RWPE2 (cell line): ENCODE data around the gene PARVG.

ENCODE experiments used
- ATAC-seq: fragments of 200-7000 bp; cut with Tn5 transposase; 3 replicates; pipeline ENCODE4 v1.9.1; 2021; ENCODE audit warnings: low read depth
- DNase-seq: peaks from one replicate; pipeline ENCODE4 v3.0.0-alpha.2; 2020; ENCODE audit warnings: low spot score
- H3K27ac ChIP-seq: fragments of 450-650 bp; 2 replicates; pipeline ENCODE4 v1.5.1; 2017; ENCODE audit warnings: mild to moderate bottlenecking; ENCODE audit not compliant: poor library complexity, severe bottlenecking
- H3K27me3 ChIP-seq: fragments of 250-450 bp; sonication (Bioruptor Pico); 2 replicates; pipeline ENCODE4 v1.5.1; 2021; ENCODE audit warnings: mild to moderate bottlenecking, moderate library complexity; ENCODE audit not compliant: insufficient read depth, poor library complexity, severe bottlenecking
- H3K36me3 ChIP-seq: fragments of 250-450 bp; sonication (Bioruptor Pico); 2 replicates; pipeline ENCODE4 v1.5.1; 2020; ENCODE audit warnings: low read depth, mild to moderate bottlenecking, moderate library complexity
- H3K4me1 ChIP-seq: fragments of 250-450 bp; sonication (Bioruptor Pico); 2 replicates; pipeline ENCODE4 v1.5.1; 2021; ENCODE audit warnings: mild to moderate bottlenecking, moderate library complexity; ENCODE audit not compliant: insufficient read depth, poor library complexity, severe bottlenecking
- H3K4me3 ChIP-seq: fragments of 250-450 bp; sonication (Bioruptor Pico); 2 replicates; pipeline ENCODE4 v1.5.1; 2021; ENCODE audit warnings: mild to moderate bottlenecking, moderate library complexity; ENCODE audit not compliant: severe bottlenecking
- H3K9me3 ChIP-seq: fragments of 250-450 bp; sonication (Bioruptor Pico); 2 replicates; pipeline ENCODE4 v1.5.1; 2021; ENCODE audit warnings: mild to moderate bottlenecking, moderate library complexity; ENCODE audit not compliant: severe bottlenecking
- TF ChIP-seq, protein P1 (sequence below): fragments of 450-650 bp; IDR thresholded peaks from one replicate; pipeline ENCODE4 v1.5.1; 2017; ENCODE audit warnings: mild to moderate bottlenecking, moderate library complexity; ENCODE audit not compliant: poor library complexity, severe bottlenecking

PARVG gene

DNA sequence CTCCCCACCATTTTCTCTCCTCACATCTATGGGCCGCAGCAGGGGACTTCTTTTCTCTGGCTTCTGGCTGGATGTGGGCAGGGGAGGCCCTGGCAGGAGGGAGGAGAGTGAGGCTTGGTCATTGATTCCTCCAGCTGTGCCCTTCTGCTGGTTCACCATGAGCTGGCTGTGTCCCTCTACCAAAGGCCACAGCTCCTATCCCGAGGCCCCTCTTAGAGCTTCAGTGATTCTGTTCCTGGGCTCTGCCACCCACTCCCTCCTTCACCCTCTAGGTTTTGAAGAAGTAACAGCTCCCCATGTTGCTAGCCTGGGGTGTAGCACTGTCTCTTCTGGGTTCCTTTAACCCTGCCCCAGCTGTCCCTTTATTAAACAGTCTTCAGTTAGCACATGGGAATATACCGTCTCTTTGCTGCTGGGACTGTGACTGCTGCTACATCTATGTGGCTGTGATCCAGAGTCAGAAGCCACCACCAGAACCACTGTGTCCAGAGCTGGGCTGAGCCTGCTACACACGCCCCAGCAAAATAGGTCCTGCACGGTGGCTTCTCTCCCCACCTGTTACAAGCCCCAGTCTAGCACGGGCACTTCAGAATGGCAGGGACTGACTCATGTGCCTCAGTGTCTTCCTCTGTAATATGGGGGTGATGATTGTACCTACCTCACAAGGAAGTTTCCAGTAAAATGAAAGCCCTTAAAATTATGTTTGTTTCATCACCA is 578 bp upstream of the PARVG start:
- DNase-seq (no peak), ATAC-seq (no peak)
- Histone ChIP-seq H3K4me3 (no peak overlapping the region), H3K27me3 (peaks cover 38% of the 10 kb centered on the region), H3K4me1 (no peaks in the 10 kb centered on the region), H3K36me3 (no peaks in the 10 kb centered on the region), H3K27ac (no peak overlapping the region), H3K9me3 (no peaks in the 10 kb centered on the region)
- TF ChIP-seq, protein P1, sequence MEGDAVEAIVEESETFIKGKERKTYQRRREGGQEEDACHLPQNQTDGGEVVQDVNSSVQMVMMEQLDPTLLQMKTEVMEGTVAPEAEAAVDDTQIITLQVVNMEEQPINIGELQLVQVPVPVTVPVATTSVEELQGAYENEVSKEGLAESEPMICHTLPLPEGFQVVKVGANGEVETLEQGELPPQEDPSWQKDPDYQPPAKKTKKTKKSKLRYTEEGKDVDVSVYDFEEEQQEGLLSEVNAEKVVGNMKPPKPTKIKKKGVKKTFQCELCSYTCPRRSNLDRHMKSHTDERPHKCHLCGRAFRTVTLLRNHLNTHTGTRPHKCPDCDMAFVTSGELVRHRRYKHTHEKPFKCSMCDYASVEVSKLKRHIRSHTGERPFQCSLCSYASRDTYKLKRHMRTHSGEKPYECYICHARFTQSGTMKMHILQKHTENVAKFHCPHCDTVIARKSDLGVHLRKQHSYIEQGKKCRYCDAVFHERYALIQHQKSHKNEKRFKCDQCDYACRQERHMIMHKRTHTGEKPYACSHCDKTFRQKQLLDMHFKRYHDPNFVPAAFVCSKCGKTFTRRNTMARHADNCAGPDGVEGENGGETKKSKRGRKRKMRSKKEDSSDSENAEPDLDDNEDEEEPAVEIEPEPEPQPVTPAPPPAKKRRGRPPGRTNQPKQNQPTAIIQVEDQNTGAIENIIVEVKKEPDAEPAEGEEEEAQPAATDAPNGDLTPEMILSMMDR = no peak

DNA sequence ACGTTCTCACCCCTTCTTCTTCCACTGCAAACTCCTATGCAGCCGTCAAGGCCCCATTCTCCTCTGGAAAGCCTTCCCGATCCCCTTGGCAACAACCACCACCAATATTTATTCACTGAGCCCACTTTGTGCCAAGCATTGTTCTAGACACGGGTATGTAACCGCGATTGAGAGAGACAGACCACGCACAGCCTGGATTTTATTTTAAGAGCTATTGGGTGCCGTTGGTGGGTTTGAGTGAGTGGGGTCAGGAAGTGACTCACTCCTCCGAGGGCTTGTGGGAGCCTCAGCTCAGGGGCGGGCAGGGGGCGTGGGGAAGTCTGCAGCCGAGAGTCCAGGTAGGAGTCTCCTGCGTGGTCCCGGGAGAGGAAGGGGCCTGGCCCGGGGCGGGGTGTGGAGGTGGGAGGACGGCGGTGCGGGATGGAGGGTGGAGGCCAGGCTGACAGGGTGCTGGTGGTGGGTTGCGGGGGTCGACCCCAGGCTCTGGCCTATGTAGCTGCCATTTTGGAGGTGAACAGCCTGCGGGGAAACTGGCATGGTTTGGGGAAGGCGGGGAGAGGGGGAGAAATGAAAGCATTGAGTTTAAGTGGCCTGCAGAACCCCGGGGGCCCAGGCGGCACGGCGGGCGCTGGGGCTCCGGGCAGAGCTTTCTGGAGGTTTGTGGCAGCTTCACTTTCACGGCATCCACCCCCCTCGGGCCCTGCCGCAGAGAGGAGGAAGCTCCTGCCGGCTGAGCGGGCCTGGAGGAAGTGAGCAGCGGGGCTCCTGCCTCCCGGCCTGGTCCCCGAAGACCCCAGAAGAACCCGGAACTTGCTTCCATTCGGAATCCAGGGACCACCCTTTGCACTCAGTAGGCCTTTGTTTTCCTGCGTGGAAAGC is 547 bp downstream of the PARVG start:
- Histone ChIP-seq H3K27me3 (peaks cover 40% of the 10 kb centered on the region), H3K4me1 (no peaks in the 10 kb centered on the region), H3K9me3 (no peaks in the 10 kb centered on the region), H3K27ac (no peak overlapping the region), H3K36me3 (no peaks in the 10 kb centered on the region), H3K4me3 (no peak overlapping the region)
- ATAC-seq (peak; percentile 18; the same call in 1 of the 3 replicates), DNase-seq (no peak)
- TF ChIP-seq, protein P1 = no peak

DNA sequence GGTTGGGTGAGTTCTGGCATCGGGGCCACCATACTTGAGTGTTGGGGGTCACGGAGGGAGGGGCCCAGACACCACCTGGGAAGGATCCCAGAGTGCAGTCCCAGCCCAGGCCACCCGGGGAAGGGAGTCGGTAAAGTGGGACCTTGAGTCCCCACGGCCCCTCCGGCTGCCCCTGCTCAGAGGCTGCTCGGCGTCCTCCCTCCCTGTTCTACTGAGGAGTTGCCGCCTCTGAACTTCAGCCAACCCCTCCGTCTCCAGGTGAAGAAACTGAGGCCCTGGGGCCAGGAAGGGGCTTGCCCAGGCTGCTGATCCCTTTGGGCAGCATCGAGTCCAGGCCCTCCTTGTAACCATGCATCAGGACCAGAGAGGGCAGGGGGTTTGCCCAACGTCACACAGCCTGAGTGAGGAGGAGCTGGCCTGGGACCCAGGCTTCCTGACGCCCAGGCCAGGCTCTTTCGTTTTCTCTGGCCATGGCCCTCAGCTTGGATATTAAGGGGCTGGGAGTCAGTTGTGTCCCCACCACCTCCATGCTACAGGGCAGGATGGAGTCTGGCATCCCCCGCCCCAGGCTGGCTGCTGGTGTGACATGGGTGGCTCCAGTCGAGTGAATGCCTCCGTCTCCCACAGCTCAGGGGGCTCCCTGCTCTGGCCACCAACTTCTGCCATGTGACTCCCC is 1.3 kb downstream of the PARVG start:
- H3K4me1 ChIP-seq = no peaks in the 10 kb centered on the region
- no peaks in the 10 kb centered on the region for H3K9me3 ChIP-seq
- DNase-seq (no peak), ATAC-seq (no peak)
- H3K27me3 ChIP-seq = peaks cover 40% of the 10 kb centered on the region
- H3K27ac ChIP-seq = no peak overlapping the region
- no peaks in the 10 kb centered on the region for H3K36me3 ChIP-seq
- no peak overlapping the region for H3K4me3 ChIP-seq
- TF ChIP-seq, protein P1 = no peak

DNA sequence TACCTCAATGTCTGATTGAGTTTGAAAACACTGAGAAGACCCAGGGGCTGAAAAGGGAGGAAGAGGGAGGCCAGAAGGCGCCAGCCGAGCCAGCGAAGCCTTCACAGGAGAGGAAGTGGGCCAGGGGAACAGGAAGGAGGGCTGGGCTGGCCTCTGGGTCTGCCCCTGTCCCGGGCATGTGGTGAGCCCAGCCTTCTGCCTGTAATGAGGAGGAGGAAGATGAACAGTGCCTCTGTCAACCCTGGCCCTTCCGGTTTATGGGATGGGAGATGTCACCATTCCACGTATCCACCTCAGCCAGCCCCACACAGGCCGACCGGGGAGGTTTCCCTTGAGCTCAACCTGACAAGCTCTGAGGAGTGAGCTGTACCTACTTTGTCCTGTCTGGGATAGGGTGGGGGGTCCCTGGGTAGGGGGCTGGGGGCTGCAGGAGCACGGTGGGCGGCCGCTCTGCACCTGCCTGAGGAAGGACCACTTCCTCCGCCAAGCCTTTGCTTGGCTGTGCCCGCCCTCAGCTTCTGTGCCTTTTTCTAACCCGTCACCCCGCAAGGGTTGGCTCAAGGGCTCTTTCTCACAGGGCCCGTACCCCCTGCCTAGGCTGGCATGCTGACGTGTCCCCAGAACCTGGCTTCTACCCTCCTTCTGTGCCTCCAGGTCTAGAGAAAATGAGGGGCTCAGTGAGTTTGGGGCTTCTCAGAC is 2.0 kb downstream of the PARVG start:
- Histone ChIP-seq H3K27me3 (peaks cover 40% of the 10 kb centered on the region), H3K27ac (no peak overlapping the region), H3K9me3 (no peaks in the 10 kb centered on the region), H3K36me3 (no peaks in the 10 kb centered on the region), H3K4me3 (no peak overlapping the region), H3K4me1 (no peaks in the 10 kb centered on the region)
- TF ChIP-seq, protein P1 = no peak
- ATAC-seq = no peak
- DNase-seq = no peak
